ENCODE results near the gene TULP4.
"Not testable (repeated sequence)": the region's sequence is repeated elsewhere in the genome, so short reads cannot be mapped to it uniquely, and the experiment has no call there.

Gene TULP4

DNA sequence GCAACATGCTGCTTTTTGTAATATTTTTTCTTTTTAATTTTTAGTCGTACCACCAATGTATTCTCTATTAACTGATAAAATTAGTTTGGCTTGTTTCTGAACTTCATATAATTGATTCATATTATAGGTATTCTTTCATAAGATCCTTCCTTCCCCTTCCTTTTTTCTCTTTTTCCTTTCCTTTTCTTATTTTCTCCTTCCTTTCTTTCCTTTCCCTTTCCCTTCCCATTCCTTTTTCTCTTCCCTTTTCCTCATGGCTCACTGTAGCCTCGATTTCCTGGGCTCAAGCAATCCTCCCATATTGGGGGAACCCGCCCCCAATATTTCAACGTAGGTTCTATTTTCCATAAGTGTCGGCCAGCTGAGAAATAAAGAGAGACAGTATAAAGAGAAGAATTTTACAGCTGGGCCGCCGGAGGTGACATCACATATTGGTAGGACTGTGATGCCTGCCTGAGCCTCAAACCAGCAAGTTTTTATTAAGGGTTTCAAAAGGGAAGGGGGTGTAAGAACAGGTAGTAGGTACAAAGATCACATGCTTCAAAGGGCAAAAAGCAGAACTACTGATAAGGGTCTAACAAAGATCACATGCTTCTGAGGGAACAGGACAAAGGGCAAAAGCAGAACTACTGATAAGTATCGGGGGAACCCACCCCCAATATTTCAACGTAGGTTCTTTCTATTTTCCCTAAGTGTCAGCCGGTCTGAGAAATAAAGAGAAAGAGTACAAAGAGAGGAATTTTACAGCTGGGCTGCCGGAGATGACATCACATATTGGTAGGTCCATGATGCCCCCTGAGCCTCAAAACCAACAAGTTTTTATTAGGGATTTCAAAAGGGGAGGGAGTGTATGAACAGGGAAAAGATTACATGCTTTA, 16.1 kb upstream of the TULP4 start:
- not testable (repeated sequence) for DNase-seq

- not testable (repeated sequence) for DNase-seq
Observed at GRCh38 chr6:158296854-158297324, 15.4 kb upstream of the TULP4 start.

DNA sequence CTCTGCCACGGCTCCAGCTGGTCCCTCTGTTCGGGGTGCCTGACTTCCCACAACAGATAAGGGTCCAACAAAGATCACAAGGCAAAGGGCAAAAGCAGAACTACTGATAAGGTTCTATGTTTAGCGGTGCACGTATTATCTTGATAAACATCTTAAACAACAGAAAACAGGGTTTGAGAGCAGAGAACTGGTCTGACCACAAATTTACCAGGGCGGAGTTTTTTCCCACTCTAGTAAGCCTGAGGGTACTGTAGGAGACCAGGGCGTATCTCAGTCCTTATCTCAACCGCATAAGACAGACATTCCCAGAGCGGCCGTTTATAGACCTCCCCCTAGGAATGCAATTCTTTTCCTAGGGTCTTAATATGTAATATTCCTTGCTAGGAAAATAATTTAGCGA, 14.6 kb upstream of the TULP4 start:
- DNase-seq = not testable (repeated sequence)

GRCh38 chr6:158300306-158301143, 11.7 kb upstream of the TULP4 start:
- DNase-seq = peak; percentile 41

GRCh38 chr6:158301561-158301960, 10.7 kb upstream of the TULP4 start:
- DNase-seq = not testable (repeated sequence)

DNA sequence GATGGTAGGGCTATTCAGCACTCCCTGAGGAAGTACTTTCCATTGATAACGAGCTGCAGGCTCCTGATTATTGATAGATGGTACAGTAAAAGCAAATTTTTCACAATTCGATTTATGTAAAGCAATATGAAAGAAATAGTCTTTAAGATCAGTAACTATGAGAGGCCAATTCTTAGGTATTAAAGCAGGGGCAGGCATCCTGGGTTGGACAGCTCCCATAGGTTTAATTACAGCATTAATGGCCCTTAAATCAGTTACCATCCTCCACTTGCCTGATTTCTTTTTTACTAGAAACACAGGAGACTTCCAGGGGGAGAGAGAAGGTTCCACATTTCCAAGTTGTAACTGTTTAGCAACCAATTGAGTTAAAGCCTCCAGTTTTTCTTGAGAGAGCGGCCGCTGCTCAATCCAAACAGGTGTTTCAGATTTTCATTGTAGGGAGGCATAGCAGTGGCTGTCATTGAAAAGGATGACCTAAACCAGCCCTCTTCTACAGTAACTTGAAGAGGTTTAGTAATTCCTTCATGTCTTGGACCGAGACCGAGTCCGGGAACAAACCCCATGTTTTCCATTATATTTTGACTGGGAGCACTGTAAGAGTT, 10.0 kb upstream of the TULP4 start:
- not testable (repeated sequence) for DNase-seq

- DNase-seq = no peak
Observed at GRCh38 chr6:158303210-158303731, 9.0 kb upstream of the TULP4 start.

- no peak for DNase-seq
Observed at GRCh38 chr6:158304254-158304653, 8.0 kb upstream of the TULP4 start.

DNA sequence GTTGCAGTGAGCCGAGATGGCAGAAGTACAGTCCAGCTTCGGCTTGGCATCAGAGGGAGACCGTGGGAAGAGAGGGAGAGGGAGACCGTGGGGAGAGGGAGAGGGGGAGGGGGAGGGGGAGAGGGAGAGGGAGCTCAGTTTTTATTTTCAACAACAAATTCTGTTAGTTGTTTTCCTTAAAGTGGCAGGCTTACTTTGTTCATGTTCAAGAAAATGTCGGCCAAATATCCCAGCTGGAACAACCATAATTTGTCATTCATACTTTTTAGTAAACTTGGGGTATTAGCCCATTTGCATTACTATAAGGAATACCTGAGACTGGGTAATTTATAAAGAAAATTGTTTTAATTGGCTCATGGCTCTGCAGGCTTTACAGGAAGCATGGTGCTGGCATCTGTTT, 2.5 kb upstream of the TULP4 start:
- DNase-seq = no peak

GRCh38 chr6:158311193-158311592, 1.1 kb upstream of the TULP4 start:
- DNase-seq = no peak

DNA sequence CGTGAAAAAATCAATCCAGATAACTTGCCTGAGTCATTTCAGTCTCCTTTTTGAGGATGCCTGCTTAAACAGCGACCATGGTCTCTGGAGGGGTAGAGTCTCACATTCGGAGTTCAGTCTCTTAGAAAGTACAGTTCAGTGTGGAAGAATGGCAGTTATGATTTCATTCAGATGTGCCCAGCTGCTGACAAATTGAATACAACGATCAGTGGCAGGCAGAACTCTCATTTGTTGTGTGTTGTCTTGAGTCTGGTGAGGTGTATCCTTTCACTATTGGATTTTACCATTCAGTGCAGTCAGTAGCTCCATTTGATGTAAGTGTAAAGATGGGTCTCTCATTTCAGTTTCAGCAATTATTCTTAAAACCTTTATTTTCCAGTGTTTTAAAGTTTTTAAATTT, 639 bp upstream of the TULP4 start:
- DNase-seq = no peak

GRCh38 chr6:158312672-158313397, 570 bp downstream of the TULP4 start:
- DNase-seq = no peak

DNA sequence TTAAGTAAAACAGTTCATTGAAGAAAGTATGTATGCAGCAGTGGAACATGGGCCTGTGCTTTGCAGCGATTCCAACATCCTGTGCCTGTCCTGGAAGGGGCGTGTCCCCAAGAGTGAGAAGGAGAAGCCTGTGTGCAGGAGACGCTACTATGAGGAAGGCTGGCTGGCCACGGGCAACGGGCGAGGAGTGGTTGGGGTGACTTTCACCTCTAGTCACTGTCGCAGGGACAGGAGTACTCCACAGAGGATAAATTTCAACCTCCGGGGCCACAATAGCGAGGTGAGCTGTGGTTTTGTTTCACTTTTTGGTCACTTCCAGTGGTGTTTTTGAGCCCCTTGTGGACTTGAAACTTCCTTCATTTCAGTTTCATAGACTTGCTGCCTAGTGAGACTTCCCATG, 1.7 kb downstream of the TULP4 start:
- DNase-seq = no peak

- peak; percentile 15 for DNase-seq
Observed at GRCh38 chr6:158314737-158315136, 2.5 kb downstream of the TULP4 start.

DNA sequence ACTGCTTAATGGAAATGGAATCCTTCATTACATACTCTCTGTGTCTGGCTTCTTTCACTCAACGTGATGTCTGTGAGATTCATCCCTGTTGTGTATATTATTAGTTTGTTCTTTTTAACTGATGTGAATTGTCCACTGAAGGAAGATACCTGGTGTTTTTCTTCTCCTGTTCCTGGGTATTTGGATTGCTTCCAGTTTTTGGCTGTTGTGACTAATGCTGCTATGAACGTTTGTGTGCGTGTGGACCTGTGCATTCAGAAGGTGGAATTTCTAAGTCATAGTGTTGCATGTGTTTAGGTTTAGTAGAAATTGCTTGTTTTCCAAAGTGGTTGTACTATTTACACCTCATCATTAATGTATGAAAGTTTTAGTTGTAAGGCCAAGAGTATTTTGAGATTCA, 3.8 kb downstream of the TULP4 start:
- DNase-seq = no peak

DNA sequence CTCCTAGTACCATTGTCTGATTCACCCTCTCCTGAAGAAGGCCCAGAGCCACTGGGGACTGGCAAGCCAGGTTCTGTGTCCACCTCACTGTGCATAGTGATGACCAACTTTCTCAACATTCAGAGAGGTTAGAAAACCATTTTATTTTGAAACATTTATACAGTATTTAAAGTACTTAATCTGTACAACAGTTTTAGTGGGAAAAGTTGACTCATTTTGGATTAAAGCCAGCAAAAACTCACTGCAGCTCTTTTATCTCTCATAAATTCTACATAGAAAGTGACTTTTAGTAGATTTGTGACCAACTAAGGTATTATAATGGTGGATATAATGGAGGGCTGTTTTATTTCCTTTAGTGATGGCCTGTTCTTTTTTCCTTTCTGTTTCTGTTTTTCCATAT, 9.7 kb downstream of the TULP4 start:
- peak; percentile 72 for DNase-seq

GRCh38 chr6:158322400-158322723, 10.1 kb downstream of the TULP4 start:
- no peak for DNase-seq

DNA sequence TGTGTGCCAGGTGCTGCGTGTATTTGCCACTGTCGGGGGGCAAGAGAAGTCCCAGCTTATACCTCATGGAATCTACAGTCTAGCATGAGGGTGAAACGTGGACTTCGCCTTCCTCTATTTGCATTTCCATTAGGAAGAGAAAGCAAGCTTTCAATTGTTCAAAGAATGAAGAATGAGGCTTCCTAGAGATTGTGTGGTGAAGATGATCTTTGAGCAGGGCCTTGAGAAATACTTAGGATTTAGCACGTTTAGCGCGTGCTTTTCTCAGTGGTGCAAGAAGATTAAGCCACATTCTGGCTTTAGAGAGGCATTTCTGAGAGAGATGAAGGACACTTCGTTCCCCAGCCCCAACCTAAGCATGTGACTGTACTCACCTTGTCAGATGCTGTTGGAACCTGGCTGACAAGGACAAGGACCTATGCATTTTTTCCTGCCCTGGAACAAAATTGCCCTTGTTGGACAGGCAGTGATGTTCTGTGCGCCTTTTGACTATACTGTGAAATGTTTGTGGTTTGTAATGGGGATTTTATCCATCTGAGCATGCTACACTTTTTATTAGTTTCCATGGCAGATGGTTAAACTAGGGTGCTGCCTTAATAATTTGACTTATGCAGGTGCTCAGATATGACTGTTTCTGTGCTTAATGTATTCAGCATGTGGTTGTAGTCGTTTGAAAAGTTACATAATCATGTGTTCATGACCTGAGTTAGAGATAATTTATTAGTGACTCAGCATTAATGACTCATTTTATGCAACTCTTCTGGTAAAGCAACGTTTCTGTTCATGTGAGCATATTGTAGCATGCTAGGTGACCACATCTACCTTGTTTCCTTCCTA, 10.7 kb downstream of the TULP4 start:
- peak; percentile 79 for DNase-seq

GRCh38 chr6:158323561-158323958, 11.3 kb downstream of the TULP4 start:
- no peak for DNase-seq

- no peak for DNase-seq
Observed at GRCh38 chr6:158324136-158324535, 11.9 kb downstream of the TULP4 start.

GRCh38 chr6:158327211-158327610, 14.9 kb downstream of the TULP4 start:
- no peak for DNase-seq

All from fibroblast of skin of abdomen (primary cell).